Progenitor cell of endocrine pancreas (in vitro differentiated cells): Measurements from ENCODE around the gene CRYBA2. TPM values are rescaled to one million over a fixed set of nuclear protein-coding genes. Genes with fewer than 3 reads are reported as not detected.

ENCODE experiments used
- DNase-seq: peaks from one replicate; pipeline ENCODE4 v3.0.0; 2021; ENCODE audit warnings: low spot score; ENCODE audit not compliant: unreplicated experiment
- H3K27ac Mint-ChIP-seq: 2 replicates; pipeline ENCODE4 v1.8.0; 2021; ENCODE audit warnings: mild to moderate bottlenecking, moderate library complexity, mixed read lengths
- H3K27me3 Mint-ChIP-seq: 2 replicates; pipeline ENCODE4 v1.8.0; 2021; ENCODE audit warnings: mixed read lengths
- H3K36me3 Mint-ChIP-seq: 2 replicates; pipeline ENCODE4 v1.8.0; 2022; ENCODE audit warnings: mixed read lengths; ENCODE audit not compliant: insufficient read depth
- H3K4me1 Mint-ChIP-seq: 2 replicates; pipeline ENCODE4 v1.8.0; 2021; ENCODE audit warnings: low read depth, mixed read lengths
- H3K4me3 Mint-ChIP-seq: 2 replicates; pipeline ENCODE4 v1.8.0; 2021; ENCODE audit warnings: low read depth, mild to moderate bottlenecking, moderate library complexity, mixed read lengths
- H3K9me3 Mint-ChIP-seq: 2 replicates; pipeline ENCODE4 v1.8.0; 2021; ENCODE audit warnings: low read depth, mixed read lengths
- CTCF ChIP-seq: fragments of 200-600 bp; sonication (generic); IDR thresholded peaks from one replicate; pipeline ENCODE4 v1.5.0; 2021; ENCODE audit warnings: antibody characterized with exemption, mild to moderate bottlenecking; ENCODE audit not compliant: unreplicated experiment
- total RNA-seq: library from RNA; stranded (reverse); gene quantifications from 2 replicates; pipeline ENCODE4 v1.2.1, GENCODE V29; 2021

CRYBA2 gene
- total RNA-seq, 1 donor from 2014 or later: 30.1 TPM

- H3K27me3 Mint-ChIP-seq: peaks cover 50% of the 10 kb centered on the region
- no peaks in the 10 kb centered on the region for H3K9me3 Mint-ChIP-seq
- no peaks in the 10 kb centered on the region for H3K36me3 Mint-ChIP-seq
- H3K27ac Mint-ChIP-seq: no peak overlapping the region
- H3K4me1 Mint-ChIP-seq: no peaks in the 10 kb centered on the region
- DNase-seq: no peak
- no peak for TF ChIP-seq CTCF
- H3K4me3 Mint-ChIP-seq: no peak overlapping the region
These were observed 28.8 kb upstream of the CRYBA2 start for GRCh38 chr2:219022041-219022440.

- Mint-ChIP-seq H3K27ac (no peak overlapping the region), H3K4me3 (no peak overlapping the region), H3K4me1 (no peaks in the 10 kb centered on the region), H3K9me3 (no peaks in the 10 kb centered on the region), H3K36me3 (no peaks in the 10 kb centered on the region), H3K27me3 (peaks cover 48% of the 10 kb centered on the region)
- no peak for TF ChIP-seq CTCF
- no peak for DNase-seq
These were observed 28.4 kb upstream of the CRYBA2 start for GRCh38 chr2:219021591-219021990.

- H3K4me1 Mint-ChIP-seq: no peaks in the 10 kb centered on the region
These were observed 27.6 kb upstream of the CRYBA2 start for GRCh38 chr2:219020604-219021365.

GRCh38 chr2:219019436-219019835, 26.2 kb upstream of the CRYBA2 start:
- H3K4me3 Mint-ChIP-seq: no peak overlapping the region
- H3K4me1 Mint-ChIP-seq: no peaks in the 10 kb centered on the region
- TF ChIP-seq CTCF: no peak
- no peak overlapping the region for H3K27ac Mint-ChIP-seq
- no peaks in the 10 kb centered on the region for H3K9me3 Mint-ChIP-seq
- peaks cover 50% of the 10 kb centered on the region for H3K27me3 Mint-ChIP-seq
- no peak for DNase-seq
- H3K36me3 Mint-ChIP-seq: no peaks in the 10 kb centered on the region

More at GRCh38 chr2:219020604-219021365, 27.6 kb upstream of the CRYBA2 start:
- H3K9me3 Mint-ChIP-seq: no peaks in the 10 kb centered on the region
- H3K4me3 Mint-ChIP-seq: no peak overlapping the region
- no peak for TF ChIP-seq CTCF
- DNase-seq: no peak
- peaks cover 47% of the 10 kb centered on the region for H3K27me3 Mint-ChIP-seq
- H3K27ac Mint-ChIP-seq: peak overlapping the region; percentile 34
- H3K36me3 Mint-ChIP-seq: no peaks in the 10 kb centered on the region

- no peak for DNase-seq
- H3K36me3 Mint-ChIP-seq: no peaks in the 10 kb centered on the region
- H3K4me1 Mint-ChIP-seq: no peaks in the 10 kb centered on the region
- H3K27me3 Mint-ChIP-seq: peaks cover 57% of the 10 kb centered on the region
- no peak overlapping the region for H3K27ac Mint-ChIP-seq
- TF ChIP-seq CTCF: no peak
- H3K9me3 Mint-ChIP-seq: no peaks in the 10 kb centered on the region
- H3K4me3 Mint-ChIP-seq: no peak overlapping the region
These were observed 25.5 kb upstream of the CRYBA2 start for GRCh38 chr2:219018726-219019125.
